GM23338 (cell line): Measurements from ENCODE around the gene EPHB2. TPM values are rescaled to one million over a fixed set of nuclear protein-coding genes. Genes with fewer than 3 reads are reported as not detected.
A peak's percentile ranks its signal among the peaks of the same experiment; 100 is the strongest.

Experiments
- ATAC-seq: fragments of 200-7000 bp; cut with Tn5 transposase; 3 replicates; pipeline ENCODE4 v1.9.1; 2020
- DNase-seq: peaks from one replicate; pipeline ENCODE4 v3.0.0-alpha.2; 2015; ENCODE audit warnings: low spot score
- H2AFZ ChIP-seq: fragments of 200-600 bp; sonication (generic); 2 replicates; pipeline ENCODE4 v1.8.0; 2016; ENCODE audit warnings: antibody characterized with exemption, mild to moderate bottlenecking, moderate library complexity
- H3F3A ChIP-seq: fragments of 200-600 bp; sonication (generic); replicated peaks from 2 replicates; pipeline ENCODE4 v1.8.0; 2017; ENCODE audit warnings: antibody characterized with exemption, mixed run types, low read depth
- H3K27ac ChIP-seq: fragments of 200-600 bp; sonication (generic); 2 replicates; pipeline ENCODE4 v1.6.1; 2016; ENCODE audit warnings: low read depth
- H3K27me3 ChIP-seq: fragments of 200-600 bp; sonication (generic); 2 replicates; pipeline ENCODE4 v1.8.0; 2016; ENCODE audit warnings: mild to moderate bottlenecking, mixed run types, moderate library complexity; ENCODE audit not compliant: insufficient read depth
- H3K36me3 ChIP-seq: fragments of 200-600 bp; sonication (generic); 2 replicates; pipeline ENCODE4 v1.8.0; 2016; ENCODE audit warnings: mild to moderate bottlenecking; ENCODE audit not compliant: insufficient read depth
- H3K4me1 ChIP-seq: fragments of 200-600 bp; sonication (generic); 2 replicates; pipeline ENCODE4 v1.8.0; 2016; ENCODE audit warnings: mild to moderate bottlenecking, moderate library complexity; ENCODE audit not compliant: insufficient read depth
- H3K4me2 ChIP-seq: fragments of 200-600 bp; sonication (generic); 2 replicates; pipeline ENCODE4 v1.7.1; 2017; ENCODE audit warnings: mixed run types
- H3K4me3 ChIP-seq: fragments of 200-600 bp; sonication (generic); 2 replicates; pipeline ENCODE4 v1.6.1; 2016; ENCODE audit warnings: mixed run types
- H3K79me2 ChIP-seq: fragments of 200-600 bp; sonication (generic); replicated peaks from 2 replicates; pipeline ENCODE4 v1.8.0; 2017; ENCODE audit warnings: mild to moderate bottlenecking; ENCODE audit not compliant: insufficient read depth
- H3K9me2 ChIP-seq: fragments of 200-600 bp; sonication (generic); 2 replicates; pipeline ENCODE4 v1.8.0; 2017; ENCODE audit not compliant: insufficient read depth
- H4K20me1 ChIP-seq: fragments of 200-600 bp; sonication (generic); replicated peaks from 2 replicates; pipeline ENCODE4 v1.8.0; 2017; ENCODE audit warnings: mild to moderate bottlenecking; ENCODE audit not compliant: insufficient read depth
- H3K27ac Mint-ChIP-seq: 2 replicates; pipeline ENCODE4 v1.8.0; 2020; ENCODE audit warnings: inconsistent platforms, mild to moderate bottlenecking, moderate library complexity, mixed read lengths
- H3K27me3 Mint-ChIP-seq: 3 replicates; pipeline ENCODE4 v1.8.0; 2022; ENCODE audit warnings: low read depth, mild to moderate bottlenecking, moderate library complexity, mixed read lengths, inconsistent platforms; ENCODE audit not compliant: insufficient read depth, poor library complexity
- H3K36me3 Mint-ChIP-seq: 3 replicates; pipeline ENCODE4 v1.8.0; 2021; ENCODE audit warnings: low read depth, mild to moderate bottlenecking, inconsistent platforms, moderate library complexity, mixed read lengths
- H3K4me1 Mint-ChIP-seq: 3 replicates; pipeline ENCODE4 v1.8.0; 2020; ENCODE audit warnings: mild to moderate bottlenecking, inconsistent platforms, mixed read lengths
- H3K4me3 Mint-ChIP-seq: 3 replicates; pipeline ENCODE4 v1.8.0; 2021; ENCODE audit warnings: moderate library complexity, mild to moderate bottlenecking, inconsistent platforms, mixed read lengths
- H3K9me3 Mint-ChIP-seq: 3 replicates; pipeline ENCODE4 v1.8.0; 2020; ENCODE audit warnings: moderate library complexity, mild to moderate bottlenecking, inconsistent platforms, mixed read lengths
- CREB1 ChIP-seq: fragments of 250-450 bp; sonication (Bioruptor Pico); IDR thresholded peaks from 2 replicates; pipeline ENCODE4 v1.5.0; 2020; ENCODE audit warnings: low read depth, mild to moderate bottlenecking, moderate library complexity
- EZH2 ChIP-seq: fragments of 200-600 bp; sonication (generic); IDR thresholded peaks from one replicate; pipeline ENCODE4 v1.8.0; 2017; ENCODE audit warnings: antibody characterized with exemption, mild to moderate bottlenecking, low read depth; ENCODE audit not compliant: unreplicated experiment
- EZH2phosphoT487 ChIP-seq: fragments of 200-600 bp; sonication (generic); IDR thresholded peaks from one replicate; pipeline ENCODE4 v1.8.1; 2018; ENCODE audit warnings: antibody characterized with exemption; ENCODE audit not compliant: unreplicated experiment
- JUNB ChIP-seq: IDR thresholded peaks from one replicate; pipeline ENCODE4 v1.6.1; 2016; ENCODE audit warnings: antibody characterized with exemption; ENCODE audit not compliant: unreplicated experiment
- REST ChIP-seq: IDR thresholded peaks from one replicate; pipeline ENCODE4 v1.6.1; 2018; ENCODE audit warnings: antibody characterized with exemption; ENCODE audit not compliant: unreplicated experiment
- STAT1 ChIP-seq: IDR thresholded peaks from one replicate; pipeline ENCODE4 v1.6.1; 2016; ENCODE audit warnings: antibody characterized with exemption; ENCODE audit not compliant: unreplicated experiment
- ZNF331 ChIP-seq: fragments of 250-450 bp; sonication (Bioruptor Pico); IDR thresholded peaks from 2 replicates; pipeline ENCODE4 v1.5.0; 2020; ENCODE audit warnings: low read depth, mild to moderate bottlenecking, moderate library complexity
- polyA plus RNA-seq: library from polyadenylated mRNA; unstranded; fragments of >200 nt; fragmentation: Nextera tagmentation; extraction: Ambion mirVana; gene quantifications from 2 replicates; pipeline ENCODE4 v1.2.1, GENCODE V29; 2016
- total RNA-seq: library from RNA; depleted of rRNA; stranded (reverse); fragments of >200 nt; shearing (Covaris generic); gene quantifications from 2 replicates; pipeline ENCODE4 v1.2.3, GENCODE V29; 2014
- TF ChIP-seq, protein P1 (sequence below), 2 experiments: fragments of 200-600 bp in 1 of 2; sonication (generic) in 1 of 2; conservative IDR thresholded peaks; 2 replicates each; pipeline versions ENCODE4 v1.5.1 to v1.6.1; 2016 to 2017; ENCODE audit warnings: antibody characterized with exemption in 2 of 2, low read depth in 2 of 2, mild to moderate bottlenecking in 2 of 2, moderate library complexity in 1 of 2

Gene EPHB2
- total and polyA plus RNA-seq, 2 experiments from 2014 or later = 4.1 to 20.1 TPM

DNA sequence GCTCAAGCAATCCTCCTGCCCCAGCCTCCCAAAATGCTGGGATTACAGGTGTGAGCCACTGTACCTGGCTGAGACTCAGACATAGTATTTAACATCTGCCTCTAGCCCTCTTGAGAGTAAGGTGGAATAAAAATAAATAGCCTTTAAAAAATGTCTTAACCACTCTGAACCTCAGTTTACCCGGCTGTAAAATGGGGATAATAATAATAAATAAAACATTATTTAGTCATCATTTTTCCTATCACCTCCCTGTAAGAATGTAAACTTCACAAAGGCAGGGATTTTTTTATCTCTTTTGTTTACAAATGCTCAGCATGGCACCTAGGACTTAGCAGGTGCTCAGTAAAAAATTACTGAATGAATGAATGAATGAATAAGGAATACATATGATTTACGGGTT lies 17.2 kb downstream of the EPHB2 start:
- H3K4me2 ChIP-seq = no peak overlapping the region
- H3K4me1 ChIP-seq = no peaks in the 10 kb centered on the region
- H3K4me1 Mint-ChIP-seq = peaks cover 10% of the 10 kb centered on the region
- TF ChIP-seq CREB1 (CRISPR knock-in tag) = no peak
- no peak for TF ChIP-seq ZNF331
- TF ChIP-seq EZH2 = no peak
- no peak for TF ChIP-seq JUNB
- no peak for TF ChIP-seq REST
- no peaks in the 10 kb centered on the region for H3K79me2 ChIP-seq
- H3K4me3 ChIP-seq = no peak overlapping the region
- DNase-seq (no peak), ATAC-seq (no peak)
- no peaks in the 10 kb centered on the region for H3K9me3 Mint-ChIP-seq
- no peaks in the 10 kb centered on the region for H3F3A ChIP-seq
- no peaks in the 10 kb centered on the region for H3K36me3 ChIP-seq
- no peaks in the 10 kb centered on the region for H4K20me1 ChIP-seq
- no peaks in the 10 kb centered on the region for H3K9me2 ChIP-seq
- H3K27me3 ChIP-seq = no peaks in the 10 kb centered on the region
- no peak overlapping the region for H3K27ac ChIP-seq
- no peaks in the 10 kb centered on the region for H3K36me3 Mint-ChIP-seq
- H3K4me3 Mint-ChIP-seq = no peak overlapping the region
- H3K27me3 Mint-ChIP-seq = peaks cover 4% of the 10 kb centered on the region
- no peak overlapping the region for H3K27ac Mint-ChIP-seq
- H2AFZ ChIP-seq = no peak overlapping the region

- Mint-ChIP-seq H3K4me3 (no peak overlapping the region), H3K27ac (no peak overlapping the region), H3K9me3 (no peaks in the 10 kb centered on the region), H3K27me3 (peaks cover 3% of the 10 kb centered on the region), H3K4me1 (peaks cover 10% of the 10 kb centered on the region), H3K36me3 (no peaks in the 10 kb centered on the region)
- DNase-seq (peak; percentile 56), ATAC-seq (peak; percentile 56)
- Histone ChIP-seq H3K36me3 (no peaks in the 10 kb centered on the region), H3F3A (no peaks in the 10 kb centered on the region), H3K4me3 (no peak overlapping the region), H3K27ac (no peak overlapping the region), H3K4me1 (no peaks in the 10 kb centered on the region), H2AFZ (no peak overlapping the region), H3K9me2 (no peaks in the 10 kb centered on the region), H3K27me3 (no peaks in the 10 kb centered on the region), H3K79me2 (no peaks in the 10 kb centered on the region), H3K4me2 (no peak overlapping the region), H4K20me1 (no peaks in the 10 kb centered on the region)
- TF ChIP-seq ZNF331 = no peak
- TF ChIP-seq, protein P1, sequence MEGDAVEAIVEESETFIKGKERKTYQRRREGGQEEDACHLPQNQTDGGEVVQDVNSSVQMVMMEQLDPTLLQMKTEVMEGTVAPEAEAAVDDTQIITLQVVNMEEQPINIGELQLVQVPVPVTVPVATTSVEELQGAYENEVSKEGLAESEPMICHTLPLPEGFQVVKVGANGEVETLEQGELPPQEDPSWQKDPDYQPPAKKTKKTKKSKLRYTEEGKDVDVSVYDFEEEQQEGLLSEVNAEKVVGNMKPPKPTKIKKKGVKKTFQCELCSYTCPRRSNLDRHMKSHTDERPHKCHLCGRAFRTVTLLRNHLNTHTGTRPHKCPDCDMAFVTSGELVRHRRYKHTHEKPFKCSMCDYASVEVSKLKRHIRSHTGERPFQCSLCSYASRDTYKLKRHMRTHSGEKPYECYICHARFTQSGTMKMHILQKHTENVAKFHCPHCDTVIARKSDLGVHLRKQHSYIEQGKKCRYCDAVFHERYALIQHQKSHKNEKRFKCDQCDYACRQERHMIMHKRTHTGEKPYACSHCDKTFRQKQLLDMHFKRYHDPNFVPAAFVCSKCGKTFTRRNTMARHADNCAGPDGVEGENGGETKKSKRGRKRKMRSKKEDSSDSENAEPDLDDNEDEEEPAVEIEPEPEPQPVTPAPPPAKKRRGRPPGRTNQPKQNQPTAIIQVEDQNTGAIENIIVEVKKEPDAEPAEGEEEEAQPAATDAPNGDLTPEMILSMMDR (conservative IDR thresholded peaks at IDR 0.05; ENCODE audit: low read depth in 2 of 2) = 0 out of 4 replicates have a peak, but pooled peaks of 1 of the 2 experiments have one; percentile 0
- no peak for TF ChIP-seq REST
- TF ChIP-seq STAT1 = no peak
- TF ChIP-seq EZH2phosphoT487 = no peak
Observed at GRCh38 chr1:22728751-22729399, 18.2 kb downstream of the EPHB2 start.
